ES-I3 (cell line): ENCODE data around the gene RNASE13.
"Not testable (repeated sequence)": the region's sequence is repeated elsewhere in the genome, so short reads cannot be mapped to it uniquely, and the experiment has no call there.

ENCODE experiments used
- H3K36me3 ChIP-seq: 2 replicates; pipeline ENCODE4 v1.6.1; 2013; ENCODE audit warnings: mild to moderate bottlenecking, low read length, control low read depth, moderate library complexity; ENCODE audit not compliant: insufficient read depth
- H3K4me1 ChIP-seq: 2 replicates; pipeline ENCODE4 v1.6.1; 2013; ENCODE audit warnings: mild to moderate bottlenecking, control low read depth, low read length; ENCODE audit not compliant: insufficient read depth
- H3K9ac ChIP-seq: 2 replicates; pipeline ENCODE4 v1.6.1; 2013; ENCODE audit warnings: low read depth, mild to moderate bottlenecking, low read length, moderate library complexity
- H3K9me3 ChIP-seq: 2 replicates; pipeline ENCODE4 v1.6.1; 2013; ENCODE audit warnings: mild to moderate bottlenecking, low read length, moderate library complexity; ENCODE audit not compliant: control insufficient read depth, insufficient read depth

RNASE13 gene

GRCh38 chr14:20985650-20986049 is 49.0 kb downstream of the RNASE13 start:
- H3K36me3 ChIP-seq: not testable (repeated sequence)

More at GRCh38 chr14:20985650-20986049, 49.0 kb downstream of the RNASE13 start:
- not testable (repeated sequence) for H3K9ac ChIP-seq, H3K9me3 ChIP-seq, H3K4me1 ChIP-seq
